Ectodermal cell (in vitro differentiated cells): ENCODE measurements around the gene CBX7.

ENCODE experiments used
- H3K27ac ChIP-seq: 2 replicates; pipeline ENCODE4 v1.7.0; 2013; ENCODE audit warnings: mild to moderate bottlenecking, low read depth, low read length; ENCODE audit not compliant: insufficient read depth, poor library complexity, severe bottlenecking
- H3K27me3 ChIP-seq: 2 replicates; pipeline ENCODE4 v1.7.0; 2013; ENCODE audit warnings: mild to moderate bottlenecking, low read length; ENCODE audit not compliant: insufficient read depth, control insufficient read depth, poor library complexity, severe bottlenecking
- H3K36me3 ChIP-seq: one replicate; pipeline ENCODE4 v1.7.0; 2013; ENCODE audit warnings: low read length; ENCODE audit not compliant: control insufficient read depth, insufficient read depth
- H3K4me1 ChIP-seq: one replicate; pipeline ENCODE4 v1.7.0; 2013; ENCODE audit warnings: low read length; ENCODE audit not compliant: control insufficient read depth, insufficient read depth
- H3K4me3 ChIP-seq: 2 replicates; pipeline ENCODE4 v1.7.0; 2013; ENCODE audit warnings: low read depth, low read length, control low read depth; ENCODE audit not compliant: insufficient read depth
- H3K9me3 ChIP-seq: 2 replicates; pipeline ENCODE4 v1.7.0; 2013; ENCODE audit warnings: mild to moderate bottlenecking, low read length, moderate library complexity; ENCODE audit not compliant: control insufficient read depth
- WGBS, 2 experiments: methylation state at CpG; one replicate each; pipeline ENCODE4 v1.1.7; 2013; ENCODE audit warnings: missing lambda C conversion rate in 2 of 2; 5-methylcytosine and 5-hydroxymethylcytosine counted together

The CBX7 gene

DNA sequence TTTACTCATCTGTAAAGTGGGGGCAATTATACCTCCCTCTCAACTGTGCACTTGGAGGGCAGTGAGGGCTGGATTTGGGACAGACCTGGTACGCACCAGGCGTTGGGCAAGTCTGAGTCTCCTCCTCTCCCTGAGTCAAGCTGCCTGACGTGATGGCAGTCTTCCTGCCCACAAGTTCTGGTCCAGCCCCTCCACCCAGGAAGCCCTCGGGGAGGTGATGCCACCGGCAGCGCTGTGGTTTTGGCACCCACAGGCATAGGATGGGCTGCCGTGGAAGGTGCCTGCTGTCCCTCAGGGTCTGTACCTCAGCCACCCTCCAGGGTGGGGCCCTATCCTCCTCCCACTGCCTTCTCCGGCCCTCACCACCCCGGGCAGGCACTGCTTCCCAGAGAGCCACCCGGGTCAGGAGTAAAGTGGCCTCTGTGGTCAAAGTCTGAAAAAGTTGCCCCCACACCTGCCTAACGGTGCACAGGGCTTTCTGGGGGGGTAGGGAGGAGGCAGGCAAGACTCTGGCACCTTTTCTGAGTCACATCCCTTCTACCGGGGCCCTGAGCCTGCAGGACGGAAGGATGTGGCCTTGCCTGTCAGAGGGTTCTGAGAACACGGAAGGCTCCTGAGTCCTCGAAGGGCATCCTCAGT lies 61.9 kb downstream of the CBX7 start:
- no peak overlapping the region for H3K27ac ChIP-seq
- no peaks in the 10 kb centered on the region for H3K9me3 ChIP-seq
- H3K36me3 ChIP-seq: no peaks in the 10 kb centered on the region
- H3K27me3 ChIP-seq: no peaks in the 10 kb centered on the region
- H3K4me1 ChIP-seq: peaks cover 13% of the 10 kb centered on the region
- H3K4me3 ChIP-seq: no peak overlapping the region
- 90 to 93% methylated on average over 15 of the region's 15 CpGs for WGBS, 2 experiments

DNA sequence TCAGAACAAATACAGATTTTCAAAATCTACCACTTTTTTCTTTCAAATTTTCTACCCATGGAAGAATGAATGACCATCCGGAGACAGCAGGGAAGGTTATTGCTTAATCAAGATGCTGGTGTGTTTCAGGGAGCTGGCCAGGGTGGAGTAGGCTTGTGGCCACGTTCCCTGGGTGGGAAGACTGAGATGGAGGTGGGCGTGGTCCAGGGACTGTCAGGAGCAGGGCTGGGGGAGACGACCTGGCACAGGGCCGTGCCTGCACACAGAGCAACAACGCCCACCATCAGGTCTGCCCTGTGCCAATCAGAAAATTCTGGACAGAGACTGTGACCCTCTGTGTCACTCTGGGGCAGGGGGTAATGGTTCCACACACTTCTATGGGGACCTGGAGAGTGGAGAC lies 62.6 kb downstream of the CBX7 start:
- H3K4me1 ChIP-seq: peaks cover 13% of the 10 kb centered on the region

DNA sequence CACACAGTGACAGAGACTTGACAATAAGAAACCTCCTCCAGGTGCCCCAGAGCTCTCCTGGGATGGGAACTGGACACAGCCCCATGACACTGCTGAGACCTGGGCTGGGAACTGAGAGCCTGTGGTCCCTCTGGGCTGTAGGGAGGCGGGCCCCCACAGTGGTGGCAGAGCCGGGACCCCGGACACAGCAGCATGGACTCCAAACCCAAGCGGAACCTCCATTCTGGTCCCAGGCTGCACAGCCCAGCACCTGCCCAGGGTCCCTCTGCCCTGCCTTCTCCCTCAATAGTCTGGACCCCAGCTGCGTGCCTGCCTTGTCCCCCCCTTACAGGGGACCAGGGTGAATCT lies 63.8 kb downstream of the CBX7 start:
- Histone ChIP-seq H3K27me3 (no peaks in the 10 kb centered on the region), H3K4me3 (no peak overlapping the region), H3K36me3 (no peaks in the 10 kb centered on the region), H3K27ac (no peak overlapping the region), H3K4me1 (peaks cover 13% of the 10 kb centered on the region), H3K9me3 (no peaks in the 10 kb centered on the region)
- WGBS, 2 experiments: 88 to 92% methylated on average over 5 of the region's 5 CpGs

More for the DNA sequence above, 62.6 kb downstream of the CBX7 start:
- WGBS, 2 experiments: 90 to 96% methylated on average over 6 of the region's 6 CpGs
- no peak overlapping the region for H3K4me3 ChIP-seq
- H3K27ac ChIP-seq: no peak overlapping the region
- H3K36me3 ChIP-seq: no peaks in the 10 kb centered on the region
- no peaks in the 10 kb centered on the region for H3K27me3 ChIP-seq
- no peaks in the 10 kb centered on the region for H3K9me3 ChIP-seq

DNA sequence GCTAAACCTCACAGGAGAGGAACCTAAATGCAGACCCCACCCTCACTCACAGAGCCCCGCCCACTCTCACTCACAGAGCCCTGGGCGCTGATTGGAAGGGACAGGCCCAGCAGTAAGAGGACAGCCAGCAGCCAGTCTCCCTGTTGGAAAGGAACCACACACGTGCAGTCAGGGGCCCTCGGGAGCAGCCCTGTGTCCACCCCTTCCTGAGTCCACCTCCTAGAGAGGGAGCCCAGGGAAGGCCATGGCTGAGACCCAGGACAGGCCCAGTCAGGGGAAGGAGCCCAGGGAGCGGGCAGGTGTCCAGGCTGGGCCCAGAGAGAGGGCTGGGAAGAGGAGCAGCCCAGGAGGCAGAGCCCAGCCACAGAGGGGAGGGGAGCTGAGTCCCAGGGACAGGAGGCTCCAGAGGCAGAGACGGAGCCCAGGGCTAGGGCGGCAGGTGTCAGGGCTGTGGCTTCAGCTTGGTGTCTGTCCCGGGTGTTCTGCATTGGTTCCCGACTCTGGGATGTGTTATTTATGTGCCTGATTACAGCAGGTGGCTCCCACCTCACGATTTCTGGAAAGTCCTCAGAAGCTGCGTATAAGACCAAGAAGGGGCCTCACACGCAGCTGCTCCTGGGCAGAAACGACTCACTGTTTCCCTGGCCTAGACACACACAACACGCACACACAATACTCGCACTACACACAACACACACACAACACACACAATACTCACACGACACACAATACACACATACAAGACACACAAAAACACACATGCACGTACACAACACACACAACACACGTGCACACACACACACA lies 64.4 kb downstream of the CBX7 start:
- no peak overlapping the region for H3K4me3 ChIP-seq
- WGBS, 2 experiments: 60 to 61% methylated on average over 18 of the region's 18 CpGs
- H3K27me3 ChIP-seq: no peaks in the 10 kb centered on the region
- peaks cover 13% of the 10 kb centered on the region for H3K4me1 ChIP-seq
- no peaks in the 10 kb centered on the region for H3K36me3 ChIP-seq
- H3K9me3 ChIP-seq: no peaks in the 10 kb centered on the region
- no peak overlapping the region for H3K27ac ChIP-seq

DNA sequence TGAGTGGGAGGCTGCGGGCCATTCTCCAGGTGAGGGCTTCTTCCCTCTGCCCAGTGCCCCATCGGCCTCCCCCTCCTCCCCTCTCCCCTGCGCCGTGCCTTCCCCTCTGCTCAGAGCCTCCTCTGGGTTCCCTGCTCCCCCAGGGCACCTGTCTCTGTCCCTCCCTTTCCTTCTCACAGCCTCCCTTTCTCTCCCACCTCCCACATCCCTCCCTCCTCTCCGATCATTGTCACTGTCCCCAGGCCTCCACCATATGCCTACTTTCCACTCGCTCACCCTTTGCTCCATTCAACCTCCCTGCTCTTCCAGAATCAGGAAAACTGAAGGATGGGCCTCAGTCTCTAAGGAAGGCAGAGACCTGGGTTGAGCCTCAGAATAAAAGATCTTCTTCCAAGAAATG lies 65.4 kb downstream of the CBX7 start:
- Histone ChIP-seq H3K4me1 (peaks cover 13% of the 10 kb centered on the region), H3K36me3 (no peaks in the 10 kb centered on the region), H3K27me3 (no peaks in the 10 kb centered on the region), H3K9me3 (no peaks in the 10 kb centered on the region), H3K27ac (no peak overlapping the region), H3K4me3 (no peak overlapping the region)
- WGBS, 2 experiments: 83 to 88% methylated on average over 6 of the region's 6 CpGs

DNA sequence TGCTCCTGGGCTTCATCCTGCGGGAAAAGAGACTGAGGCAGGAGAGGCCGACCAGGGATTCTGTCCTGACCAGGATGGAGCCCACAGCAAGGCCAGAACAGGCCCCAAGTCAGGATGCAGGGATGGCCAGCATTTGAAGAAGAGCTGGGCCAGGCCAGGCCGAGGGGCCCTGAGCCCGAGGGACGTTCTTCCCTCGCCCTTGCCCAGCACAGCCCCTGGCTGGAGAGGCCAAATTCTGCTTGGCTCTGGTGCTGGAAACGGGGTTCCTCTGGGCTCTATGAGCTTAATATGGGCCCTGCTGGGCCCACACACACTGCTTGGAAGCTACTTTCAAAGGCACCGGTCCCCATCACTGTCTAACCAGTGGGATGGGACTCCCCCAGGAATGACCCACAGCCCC lies 67.8 kb downstream of the CBX7 start:
- Histone ChIP-seq H3K9me3 (no peaks in the 10 kb centered on the region), H3K4me3 (no peak overlapping the region), H3K4me1 (peaks cover 13% of the 10 kb centered on the region), H3K36me3 (no peaks in the 10 kb centered on the region), H3K27ac (no peak overlapping the region), H3K27me3 (no peaks in the 10 kb centered on the region)
- WGBS, 2 experiments: 91 to 93% methylated on average over 8 of the region's 8 CpGs

DNA sequence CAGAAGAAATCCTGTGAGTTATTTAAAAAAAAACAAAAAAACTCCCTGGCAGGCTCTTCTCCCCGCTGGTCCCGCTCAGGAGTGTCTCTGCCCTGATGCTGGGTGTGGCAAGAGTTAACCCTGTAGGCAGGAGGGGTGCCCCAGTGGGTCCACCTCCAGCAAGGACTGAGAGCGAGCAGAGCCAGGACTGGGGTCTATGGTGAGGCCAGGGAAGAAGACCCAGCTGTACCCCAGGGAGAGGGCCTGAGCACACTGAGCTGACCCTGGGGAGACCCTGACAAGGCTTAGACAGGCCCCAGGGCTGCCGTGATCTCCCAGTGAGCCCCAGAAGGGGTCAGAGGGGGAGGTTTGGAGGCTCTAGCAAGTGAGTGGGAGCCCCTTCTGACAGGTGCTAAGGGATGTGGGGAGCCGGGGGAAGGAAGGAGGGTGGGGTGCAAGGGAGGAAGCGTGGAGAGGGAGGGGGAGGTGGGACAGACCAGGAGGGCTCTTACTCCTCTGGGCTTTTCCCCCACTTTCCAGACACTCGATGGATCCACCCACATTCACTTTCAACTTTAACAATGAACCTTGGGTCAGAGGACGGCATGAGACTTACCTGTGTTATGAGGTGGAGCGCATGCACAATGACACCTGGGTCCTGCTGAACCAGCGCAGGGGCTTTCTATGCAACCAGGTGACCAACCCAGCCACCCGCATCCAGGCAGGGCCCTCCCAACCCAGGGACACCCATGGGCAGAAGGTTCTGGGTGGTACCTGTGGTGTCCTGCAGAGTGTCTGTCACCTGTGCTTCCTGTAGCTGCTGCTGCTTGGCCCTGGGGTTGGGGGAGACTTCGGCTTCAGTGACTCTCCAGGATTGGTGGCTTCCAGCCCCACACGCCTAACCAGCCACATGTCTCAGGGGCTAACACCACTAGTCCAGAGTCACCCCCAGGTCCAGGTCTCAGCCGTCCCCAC lies 69.0 kb downstream of the CBX7 start:
- Histone ChIP-seq H3K36me3 (no peaks in the 10 kb centered on the region), H3K27me3 (no peaks in the 10 kb centered on the region), H3K9me3 (no peaks in the 10 kb centered on the region), H3K27ac (no peak overlapping the region), H3K4me3 (no peak overlapping the region), H3K4me1 (peaks cover 13% of the 10 kb centered on the region)
- 86 to 89% methylated on average over 13 to 14 of the region's 14 CpGs for WGBS, 2 experiments

DNA sequence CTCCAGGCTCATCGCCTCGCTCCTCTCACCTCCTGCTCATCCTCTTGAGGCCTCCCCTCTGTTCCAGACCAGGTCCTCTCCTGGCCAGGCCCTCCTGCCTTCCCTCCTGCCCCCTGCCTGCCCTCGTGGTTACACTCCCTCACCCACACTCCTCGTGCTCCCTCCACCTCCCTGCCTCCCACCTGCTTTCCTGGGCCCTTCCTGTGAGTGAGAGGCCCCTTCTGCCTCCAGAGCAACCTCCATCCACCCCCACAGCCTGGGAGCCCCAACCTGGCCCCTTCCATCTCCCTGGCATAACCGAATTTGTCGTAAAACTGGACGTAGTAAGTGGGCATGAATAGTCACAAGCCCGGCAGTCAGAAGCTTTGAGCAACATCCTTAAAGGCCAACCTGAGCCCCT lies 70.9 kb downstream of the CBX7 start:
- Histone ChIP-seq H3K36me3 (no peaks in the 10 kb centered on the region), H3K4me1 (no peaks in the 10 kb centered on the region), H3K27ac (no peak overlapping the region), H3K4me3 (no peak overlapping the region), H3K9me3 (no peaks in the 10 kb centered on the region), H3K27me3 (no peaks in the 10 kb centered on the region)
- 80 to 83% methylated on average over 8 of the region's 8 CpGs for WGBS, 2 experiments

DNA sequence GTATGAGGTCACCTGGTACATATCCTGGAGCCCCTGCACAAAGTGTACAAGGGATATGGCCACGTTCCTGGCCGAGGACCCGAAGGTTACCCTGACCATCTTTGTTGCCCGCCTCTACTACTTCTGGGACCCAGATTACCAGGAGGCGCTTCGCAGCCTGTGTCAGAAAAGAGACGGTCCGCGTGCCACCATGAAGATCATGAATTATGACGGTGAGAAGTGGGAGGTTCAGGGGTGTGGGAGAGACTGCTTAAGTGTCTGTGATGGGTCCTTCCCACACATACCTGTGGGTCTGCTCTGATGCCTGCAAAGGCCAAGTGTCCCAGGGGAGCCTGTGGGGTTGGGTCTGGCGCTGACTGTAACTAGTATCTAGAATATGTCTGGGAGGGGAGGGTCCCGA lies 71.5 kb downstream of the CBX7 start:
- 95 to 96% methylated on average over 12 of the region's 12 CpGs for WGBS, 2 experiments
- no peaks in the 10 kb centered on the region for H3K9me3 ChIP-seq
- H3K27ac ChIP-seq: no peak overlapping the region
- H3K4me1 ChIP-seq: no peaks in the 10 kb centered on the region
- H3K36me3 ChIP-seq: no peaks in the 10 kb centered on the region
- no peaks in the 10 kb centered on the region for H3K27me3 ChIP-seq
- H3K4me3 ChIP-seq: no peak overlapping the region
